ENCODE results near the gene MICOS13.
"Not testable (repeated sequence)": the region's sequence is repeated elsewhere in the genome, so short reads cannot be mapped to it uniquely, and the experiment has no call there.

Gene MICOS13

GRCh38 chr19:5680437-5681368 is at the start of gene MICOS13, which contains the start of gene HSD11B1L:
MICOS13 (minus strand) TSS chr19:5680516; CDS start chr19:5680486, 30 bp downstream.
HSD11B1L (plus strand) TSS chr19:5681027; CDS start chr19:5684833, 3,806 bp downstream.
- peak; percentile 98 for DNase-seq

GRCh38 chr19:5727453-5728050 is 47.2 kb upstream of the MICOS13 start:
- DNase-seq: no peak

- DNase-seq: peak; percentile 99
Observed at GRCh38 chr19:5719961-5720790, 39.9 kb upstream of the MICOS13 start, which contains the start of the genes CATSPERD and LONP1. CATSPERD (plus strand) TSS chr19:5720637; CDS start chr19:5720738, 101 bp downstream. LONP1 (minus strand) TSS chr19:5720146; CDS start chr19:5720132, 14 bp downstream.

GRCh38 chr19:5719274-5719960 is 39.1 kb upstream of the MICOS13 start:
- peak; percentile 9 for DNase-seq

- DNase-seq: no peak
Observed at GRCh38 chr19:5718579-5719273, 38.4 kb upstream of the MICOS13 start.

GRCh38 chr19:5718037-5718578 is 37.8 kb upstream of the MICOS13 start:
- DNase-seq: no peak

- no peak for DNase-seq
Observed at GRCh38 chr19:5717215-5717935, 37.1 kb upstream of the MICOS13 start.

- no peak for DNase-seq
Observed at GRCh38 chr19:5714816-5715215, 34.5 kb upstream of the MICOS13 start.

GRCh38 chr19:5713228-5713627 is 32.9 kb upstream of the MICOS13 start:
- no peak for DNase-seq

- no peak for DNase-seq
Observed at GRCh38 chr19:5711713-5712161, 31.4 kb upstream of the MICOS13 start.

- no peak for DNase-seq
Observed at GRCh38 chr19:5711025-5711424, 30.7 kb upstream of the MICOS13 start.

GRCh38 chr19:5707576-5708575 is 27.6 kb upstream of the MICOS13 start:
- no peak for DNase-seq

GRCh38 chr19:5706876-5707573 is 26.7 kb upstream of the MICOS13 start:
- DNase-seq: no peak

- DNase-seq: no peak
Observed at GRCh38 chr19:5705552-5705951, 25.2 kb upstream of the MICOS13 start.

GRCh38 chr19:5703819-5704818 is 23.8 kb upstream of the MICOS13 start:
- DNase-seq: no peak

- DNase-seq: not testable (repeated sequence)
Observed at GRCh38 chr19:5702053-5702410, 21.7 kb upstream of the MICOS13 start.

- DNase-seq: no peak
Observed at GRCh38 chr19:5700455-5701092, 20.3 kb upstream of the MICOS13 start.

Measured in NCI-H2029 (cell line).